Panc1 (cell line): Measurements from ENCODE around the gene ENTPD8. TPM values are rescaled to one million over a fixed set of nuclear protein-coding genes. Genes with fewer than 3 reads are reported as not detected.
A peak's percentile ranks its signal among the peaks of the same experiment; 100 is the strongest.

Experiments
- ATAC-seq: fragments of 200-7000 bp; cut with Tn5 transposase; 2 replicates; pipeline ENCODE4 v1.9.1; 2020; ENCODE audit warnings: mild to moderate bottlenecking, moderate library complexity
- BruUV-seq: library from RNA; stranded (reverse); fragments of 400-500 nt; replicated peaks from 2 replicates; lab custom pipeline; 2021; lab: Mats Ljungman, UMichigan
- CTCF ChIA-PET: fragments of 300-600 bp; sonication (Branson Sonifier 250); formaldehyde crosslinking; loops from one replicate; lab custom pipeline; 2022; ENCODE audit warnings: antibody characterized with exemption; lab: Charles Lee
- POLR2A ChIA-PET: fragments of 300-600 bp; sonication (Branson Sonifier 250); formaldehyde crosslinking; loops from one replicate; lab custom pipeline; 2022; ENCODE audit warnings: antibody characterized with exemption; lab: Charles Lee
- DNase-seq: peaks from one replicate; pipeline ENCODE4 v3.0.0-alpha.2; 2010; ENCODE audit warnings: low read depth, low spot score
- H3K27ac ChIP-seq: 2 replicates; pipeline ENCODE4 v1.5.1; 2011; ENCODE audit warnings: mild to moderate bottlenecking, low read length, inconsistent platforms
- H3K27me3 ChIP-seq: fragments of 200-500 bp; sonication (Bioruptor generic); 2 replicates; pipeline ENCODE4 v1.6.0; 2014; ENCODE audit warnings: low read length, inconsistent platforms; ENCODE audit not compliant: control insufficient read depth, insufficient read depth
- H3K36me3 ChIP-seq: fragments of 200-500 bp; sonication (Bioruptor generic); 2 replicates; pipeline ENCODE4 v1.5.1; 2014; ENCODE audit warnings: inconsistent platforms, mild to moderate bottlenecking, low read length, moderate library complexity; ENCODE audit not compliant: control insufficient read depth, insufficient read depth
- H3K4me1 ChIP-seq: 2 replicates; pipeline ENCODE4 v1.5.1; 2011; ENCODE audit warnings: inconsistent platforms, mild to moderate bottlenecking, low read length, moderate library complexity; ENCODE audit not compliant: control insufficient read depth, insufficient read depth
- H3K4me3 ChIP-seq, 2 experiments: 2 replicates each; pipeline ENCODE4 v1.5.1; 2011 to 2012; ENCODE audit warnings: low read depth in 2 of 2, low read length in 2 of 2, mild to moderate bottlenecking in 2 of 2, inconsistent platforms in 1 of 2, moderate library complexity in 1 of 2
- H3K9me3 ChIP-seq: fragments of 200-500 bp; sonication (Bioruptor generic); 2 replicates; pipeline ENCODE4 v1.5.1; 2014; ENCODE audit warnings: low read depth, mild to moderate bottlenecking, inconsistent platforms, low read length, moderate library complexity; ENCODE audit not compliant: control insufficient read depth, insufficient read depth
- CTCF ChIP-seq: fragments of 450-650 bp; IDR thresholded peaks from 2 replicates; pipeline ENCODE4 v1.5.1; 2017; ENCODE audit warnings: mild to moderate bottlenecking
- POLR2AphosphoS5 ChIP-seq: IDR thresholded peaks from 2 replicates; pipeline ENCODE4 v1.6.1; 2012; ENCODE audit warnings: mild to moderate bottlenecking, low read depth, low read length, moderate library complexity
- REST ChIP-seq, 2 experiments: IDR thresholded peaks; 2 replicates each; pipeline ENCODE4 v1.6.1; 2011 to 2012; ENCODE audit warnings: low read depth in 2 of 2, control low read depth in 1 of 2, low read length in 1 of 2, mild to moderate bottlenecking in 1 of 2, moderate library complexity in 1 of 2; ENCODE audit not compliant: insufficient read depth in 1 of 2
- SIN3A ChIP-seq: IDR thresholded peaks from 2 replicates; pipeline ENCODE4 v1.6.1; 2012; ENCODE audit warnings: low read depth, mild to moderate bottlenecking, low read length, moderate library complexity, borderline replicate concordance; ENCODE audit not compliant: insufficient read depth
- TCF7L2 ChIP-seq: IDR thresholded peaks from 2 replicates; pipeline ENCODE4 v1.6.1; 2011; ENCODE audit warnings: mild to moderate bottlenecking, low read depth, low read length, inconsistent platforms
- in situ Hi-C: cut with HindIII; loops from 2 replicates; pipeline ENCODE4 v1.10.0; 2016; ENCODE audit warnings: low sequenced_read_pairs, low pct_unique_long_range_greater_than_20kb
- intact Hi-C: fragments of 100-400 bp; cut with micrococcal nuclease; formaldehyde crosslinking; loops from one replicate; pipeline ENCODE4 v1.10.0; 2022; ENCODE audit not compliant: unreplicated experiment
- total RNA-seq: library from RNA; stranded (reverse); gene quantifications from one replicate; pipeline ENCODE4 v1.2.1, GENCODE V29; 2021; ENCODE audit not compliant: unreplicated experiment

ENTPD8 gene
- total RNA-seq, 1 experiment from 2014 or later: 3.9 TPM

GRCh38 chr9:137423514-137424291 is 17.5 kb downstream of the ENTPD8 start:
- H3K27ac ChIP-seq: peak overlapping the region; percentile 29; the same call in 1 of the 2 replicates
- H3K9me3 ChIP-seq: no peaks in the 10 kb centered on the region
- POLR2A ChIA-PET: no interaction called here
- BruUV-seq: no TSS peak
- no peaks in the 10 kb centered on the region for H3K27me3 ChIP-seq
- ATAC-seq (peak; percentile 60), DNase-seq (no peak)
- peak overlapping the region; percentile 54 to 59 for H3K4me3 ChIP-seq
- peaks cover 6% of the 10 kb centered on the region for H3K4me1 ChIP-seq
- CTCF ChIA-PET: interaction anchor here (0.5 to 1.4 kb wide), 2 partner anchors 11 to 278 kb away, joined by 4 to 8 read pairs; no protein-coding TSS in a partner anchor
- H3K36me3 ChIP-seq: peaks cover 4% of the 10 kb centered on the region; the same call in 1 of the 2 replicates
- in situ Hi-C loops: no loop called here
- TF ChIP-seq TCF7L2 (no peak), CTCF (peak; percentile 67)
- intact Hi-C loops: loop anchor here (10.0 kb wide), 1 partner anchor 129 kb away; no protein-coding TSS in a partner anchor

- DNase-seq (peak; percentile 27), ATAC-seq (peak; percentile 93)
- Histone ChIP-seq H3K36me3 (peaks cover 4% of the 10 kb centered on the region; the same call in 1 of the 2 replicates), H3K9me3 (no peaks in the 10 kb centered on the region), H3K4me3 (peak within 1 kb of the TSS; percentile 75 to 79), H3K27me3 (no peaks in the 10 kb centered on the region), H3K27ac (peak within 1 kb of the TSS; percentile 86), H3K4me1 (peaks cover 6% of the 10 kb centered on the region)
- in situ Hi-C loops (no loop called here), intact Hi-C loops (loop anchor here (10.0 kb wide), 1 partner anchor 128 kb away; no protein-coding TSS in a partner anchor)
- ChIA-PET POLR2A (no interaction called here), CTCF (interaction anchor here (0.5 to 1.4 kb wide), 9 partner anchors 10 to 277 kb away, joined by 4 to 8 read pairs (median 6); partner anchors contain the start of gene NRARP)
- no peak for TF ChIP-seq REST (IDR thresholded peaks at IDR 0.05; ENCODE audit: insufficient read depth in 1 of 2, low read depth in 2 of 2, low read length in 1 of 2)
- TF ChIP-seq CTCF: peak; percentile 95
- TF ChIP-seq TCF7L2: peak; percentile 69; the same call in 1 of the 2 replicates
- peak; percentile 75; the same call in 1 of the 2 replicates for TF ChIP-seq SIN3A
- no peak for TF ChIP-seq POLR2AphosphoS5
- BruUV-seq: no TSS peak
Observed at GRCh38 chr9:137422604-137423513, 18.3 kb downstream of the ENTPD8 start, which contains the start of the genes EXD3 and NOXA1. Gene EXD3 (minus strand): TSS chr9:137423162. CDS start chr9:137395357, 27,805 bp downstream. Gene NOXA1 (plus strand): TSS chr9:137423393. CDS start chr9:137423530, 137 bp downstream.
